ENCODE data around the gene MYH7. TPM values are rescaled to one million over a fixed set of nuclear protein-coding genes. Genes with fewer than 3 reads are reported as not detected.
"Not testable (repeated sequence)": the region's sequence is repeated elsewhere in the genome, so short reads cannot be mapped to it uniquely, and the experiment has no call there.

The MYH7 gene
- total and polyA plus RNA-seq, 3 donors from 2014 or later: 0.87 to 51.3 (median 1.3) TPM

DNA sequence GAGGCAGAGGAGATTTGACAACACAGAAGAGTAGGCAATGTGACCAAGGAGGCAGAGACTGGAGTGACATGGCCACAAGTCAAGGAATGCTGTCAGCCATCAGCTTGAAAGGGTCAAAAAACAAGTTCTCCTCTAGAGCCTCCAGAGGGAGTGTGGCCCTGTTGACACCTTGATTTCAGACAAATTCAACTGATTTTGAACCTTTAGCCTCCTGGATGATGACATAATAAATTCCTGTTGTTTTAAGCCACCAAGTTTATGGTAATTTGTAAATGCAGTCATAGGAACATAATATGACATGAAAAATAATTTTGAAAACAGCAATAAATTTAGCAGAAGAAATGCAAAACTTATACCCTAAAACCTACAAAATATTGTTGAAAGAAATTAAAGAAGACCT lies 25.5 kb upstream of the MYH7 start:
- intact Hi-C loops (cut with DNase I; ENCODE audit: low total_unique reads): no loop called here
- no peaks in the 10 kb centered on the region for H3K9me3 ChIP-seq
- no peaks in the 10 kb centered on the region for H3K4me1 ChIP-seq
- no peak for DNase-seq
- H3K36me3 ChIP-seq (ENCODE audit: low read depth, missing control alignments): no peaks in the 10 kb centered on the region
- no peak for TF ChIP-seq POLR2A (IDR thresholded peaks at IDR 0.05)
- TF ChIP-seq, protein P1, sequence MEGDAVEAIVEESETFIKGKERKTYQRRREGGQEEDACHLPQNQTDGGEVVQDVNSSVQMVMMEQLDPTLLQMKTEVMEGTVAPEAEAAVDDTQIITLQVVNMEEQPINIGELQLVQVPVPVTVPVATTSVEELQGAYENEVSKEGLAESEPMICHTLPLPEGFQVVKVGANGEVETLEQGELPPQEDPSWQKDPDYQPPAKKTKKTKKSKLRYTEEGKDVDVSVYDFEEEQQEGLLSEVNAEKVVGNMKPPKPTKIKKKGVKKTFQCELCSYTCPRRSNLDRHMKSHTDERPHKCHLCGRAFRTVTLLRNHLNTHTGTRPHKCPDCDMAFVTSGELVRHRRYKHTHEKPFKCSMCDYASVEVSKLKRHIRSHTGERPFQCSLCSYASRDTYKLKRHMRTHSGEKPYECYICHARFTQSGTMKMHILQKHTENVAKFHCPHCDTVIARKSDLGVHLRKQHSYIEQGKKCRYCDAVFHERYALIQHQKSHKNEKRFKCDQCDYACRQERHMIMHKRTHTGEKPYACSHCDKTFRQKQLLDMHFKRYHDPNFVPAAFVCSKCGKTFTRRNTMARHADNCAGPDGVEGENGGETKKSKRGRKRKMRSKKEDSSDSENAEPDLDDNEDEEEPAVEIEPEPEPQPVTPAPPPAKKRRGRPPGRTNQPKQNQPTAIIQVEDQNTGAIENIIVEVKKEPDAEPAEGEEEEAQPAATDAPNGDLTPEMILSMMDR (IDR thresholded peaks at IDR 0.05): no peak
- H3K27me3 ChIP-seq: no peaks in the 10 kb centered on the region
- H3K4me3 ChIP-seq: no peak overlapping the region
- H3K27ac ChIP-seq: no peak overlapping the region

DNA sequence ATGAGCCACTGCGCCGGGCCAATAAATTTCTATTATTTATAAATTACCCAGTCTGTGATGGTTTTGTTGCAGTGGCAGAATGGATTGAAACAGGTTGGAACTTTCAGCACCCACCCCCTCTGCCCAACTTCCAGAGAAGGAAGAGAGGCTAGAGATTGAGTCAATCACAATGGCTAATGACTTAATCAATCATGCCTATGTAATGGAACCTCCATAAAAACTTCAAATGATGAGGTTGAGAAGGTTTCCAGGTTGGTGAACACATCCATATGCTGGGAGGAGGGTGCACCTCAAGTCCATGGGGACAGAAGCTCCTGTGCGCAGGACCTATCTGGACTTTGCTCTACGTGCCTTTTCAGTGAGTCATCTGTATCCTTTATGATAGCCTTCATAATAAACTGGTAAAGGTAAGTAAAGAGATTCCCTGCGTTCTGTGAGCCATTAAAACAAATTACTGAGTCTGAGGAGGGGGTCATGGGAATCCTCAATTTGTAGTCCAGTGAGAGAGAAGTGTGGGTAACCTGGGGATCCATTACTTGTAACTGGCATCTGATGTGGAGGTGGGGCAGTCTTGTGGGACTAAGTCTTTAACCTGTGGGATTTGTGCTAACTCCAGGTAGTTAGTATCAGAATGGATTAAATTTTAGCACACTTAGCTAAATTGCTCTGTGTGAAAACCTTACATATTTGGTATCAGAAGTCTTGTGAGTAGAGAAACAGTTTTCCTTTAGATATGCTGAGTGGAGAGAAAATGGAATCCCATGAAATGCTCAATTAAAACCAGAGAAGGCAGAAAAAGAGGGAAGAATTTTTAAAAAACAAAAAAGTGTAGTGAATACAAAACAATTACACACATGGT lies 22.4 kb upstream of the MYH7 start:
- no peaks in the 10 kb centered on the region for H3K36me3 ChIP-seq (ENCODE audit: low read depth, missing control alignments)
- H3K27ac ChIP-seq: no peak overlapping the region
- DNase-seq: no peak
- H3K27me3 ChIP-seq: no peaks in the 10 kb centered on the region
- TF ChIP-seq POLR2A (IDR thresholded peaks at IDR 0.05): no peak
- TF ChIP-seq, protein P1 (IDR thresholded peaks at IDR 0.05): no peak
- no peak overlapping the region for H3K4me3 ChIP-seq
- no peaks in the 10 kb centered on the region for H3K4me1 ChIP-seq
- WGBS, 2 donors: 88 to 90% methylated on average over 5 of the region's 5 CpGs
- intact Hi-C loops (cut with DNase I; ENCODE audit: low total_unique reads): no loop called here
- no peaks in the 10 kb centered on the region for H3K9me3 ChIP-seq

DNA sequence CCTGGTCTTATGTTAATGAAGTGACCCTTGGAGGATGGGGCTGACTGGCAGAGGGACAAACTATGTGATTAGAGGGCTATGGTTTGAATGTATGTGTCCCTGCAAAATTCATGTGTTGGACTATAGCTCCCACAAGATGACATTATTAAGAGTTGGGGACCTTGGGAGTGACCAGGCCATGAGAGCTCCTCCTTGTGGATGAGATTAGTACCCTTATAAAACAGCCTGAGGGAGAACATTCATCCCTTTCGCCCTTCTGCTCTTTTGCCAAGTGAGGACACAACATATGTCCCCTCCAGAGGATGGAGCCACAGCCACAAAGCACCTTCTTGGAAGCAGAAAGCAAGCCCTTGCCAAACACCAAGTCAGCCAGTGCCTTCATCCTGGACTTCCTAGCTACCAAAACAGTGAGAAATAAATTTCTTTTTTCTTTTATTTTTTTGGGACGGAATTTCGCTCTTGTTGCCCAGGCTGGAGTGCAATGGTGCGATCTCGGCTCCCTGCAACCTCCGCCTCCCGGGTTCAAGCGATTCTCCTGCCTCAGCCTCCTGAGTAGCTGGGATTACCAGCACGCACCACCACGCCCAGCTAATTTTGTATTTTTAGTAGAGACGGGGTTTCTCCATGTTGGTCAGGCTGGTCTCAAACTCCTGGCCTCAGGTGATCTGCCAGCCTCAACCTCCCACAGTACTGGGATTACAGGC lies 21.6 kb upstream of the MYH7 start:
- H3K4me3 ChIP-seq; H3K9me3 ChIP-seq; H3K36me3 ChIP-seq (ENCODE audit: low read depth, missing control alignments); H3K27ac ChIP-seq; intact Hi-C loops (cut with DNase I; ENCODE audit: low total_unique reads); H3K4me1 ChIP-seq; DNase-seq; H3K27me3 ChIP-seq: not testable (repeated sequence)
- WGBS, 2 donors: 94 to 95% methylated on average over 11 of the region's 11 CpGs

DNA sequence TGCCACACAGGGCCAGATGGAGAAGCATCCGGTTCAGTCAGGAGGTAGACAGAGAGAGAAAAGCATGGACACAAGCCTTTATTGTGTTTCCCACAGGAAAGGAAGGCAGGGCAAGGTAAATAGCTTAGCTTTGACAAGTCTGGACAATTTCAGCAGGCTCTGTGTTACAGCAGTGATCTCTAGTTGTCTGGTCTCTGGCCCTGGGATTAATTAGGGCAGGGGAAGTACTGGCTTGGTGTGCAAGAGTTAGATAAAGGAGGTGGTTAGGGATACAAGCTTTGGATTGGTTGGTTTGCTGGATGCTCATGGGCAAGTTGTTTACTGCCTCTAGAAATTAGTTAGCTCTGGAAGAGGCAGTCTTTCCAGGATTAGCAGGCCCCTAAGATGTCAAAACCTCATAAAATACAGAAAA lies 19.0 kb upstream of the MYH7 start:
- 38 to 52% methylated on average over 1 of the region's 1 CpG for WGBS, 2 donors
- intact Hi-C loops (cut with DNase I; ENCODE audit: low total_unique reads): no loop called here
- TF ChIP-seq POLR2A (IDR thresholded peaks at IDR 0.05): no peak
- TF ChIP-seq, protein P1 (IDR thresholded peaks at IDR 0.05): no peak

DNA sequence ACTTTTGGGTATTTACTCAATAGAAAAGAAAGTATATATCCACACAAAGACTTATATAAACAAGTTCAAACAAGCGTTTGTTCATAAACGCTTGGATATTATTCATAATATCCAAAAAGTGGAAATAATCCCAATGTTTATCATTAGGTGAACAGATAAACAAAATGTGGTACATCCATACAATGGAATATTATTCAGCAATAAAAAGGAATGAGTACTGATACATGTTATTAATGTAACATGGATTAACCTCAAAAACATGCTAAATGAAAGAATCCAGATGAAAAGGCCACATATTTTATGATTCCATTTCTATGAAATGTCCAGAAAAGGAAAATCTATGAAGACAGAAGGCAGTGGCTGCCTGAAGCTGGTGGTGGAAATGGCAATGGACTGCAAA lies 16.8 kb upstream of the MYH7 start:
- Histone ChIP-seq H3K27me3 (no peaks in the 10 kb centered on the region), H3K36me3 (ENCODE audit: low read depth, missing control alignments) (no peaks in the 10 kb centered on the region), H3K4me1 (no peaks in the 10 kb centered on the region), H3K27ac (no peak overlapping the region), H3K4me3 (no peak overlapping the region), H3K9me3 (no peaks in the 10 kb centered on the region)
- 84 to 90% methylated on average over 2 of the region's 2 CpGs for WGBS, 2 donors
- intact Hi-C loops (cut with DNase I; ENCODE audit: low total_unique reads): no loop called here
- no peak for TF ChIP-seq POLR2A (IDR thresholded peaks at IDR 0.05)
- TF ChIP-seq, protein P1 (IDR thresholded peaks at IDR 0.05): no peak
- no peak for DNase-seq

More for the DNA sequence above, 19.0 kb upstream of the MYH7 start:
- no peak for DNase-seq
- Histone ChIP-seq H3K27ac (no peak overlapping the region), H3K4me3 (no peak overlapping the region), H3K4me1 (no peaks in the 10 kb centered on the region), H3K27me3 (no peaks in the 10 kb centered on the region), H3K36me3 (ENCODE audit: low read depth, missing control alignments) (no peaks in the 10 kb centered on the region), H3K9me3 (no peaks in the 10 kb centered on the region)
